Osteoblast (primary cell): ENCODE results near the gene MED26. TPM values are rescaled to one million over a fixed set of nuclear protein-coding genes. Genes with fewer than 3 reads are reported as not detected.
"Not testable (repeated sequence)": the region's sequence is repeated elsewhere in the genome, so short reads cannot be mapped to it uniquely, and the experiment has no call there.

Experiments used
- DNase-seq: peaks from one replicate; pipeline ENCODE4 v3.0.0; 2011; ENCODE audit warnings: low spot score, mixed read lengths; ENCODE audit not compliant: insufficient read length; ENCODE audit errors: missing footprints
- H2AFZ ChIP-seq: 2 replicates; pipeline ENCODE4 v1.6.0; 2011; ENCODE audit warnings: mild to moderate bottlenecking, low read length
- H3K27ac ChIP-seq: 2 replicates; pipeline ENCODE4 v1.5.1; 2011; ENCODE audit warnings: mild to moderate bottlenecking, low read depth, low read length, moderate library complexity
- H3K27me3 ChIP-seq: 2 replicates; pipeline ENCODE4 v1.6.0; 2012; ENCODE audit warnings: mild to moderate bottlenecking, control low read depth, inconsistent platforms, low read length, moderate library complexity; ENCODE audit not compliant: insufficient read depth
- H3K36me3 ChIP-seq: 2 replicates; pipeline ENCODE4 v1.5.1; 2011; ENCODE audit warnings: mild to moderate bottlenecking, low read length, control low read depth, moderate library complexity; ENCODE audit not compliant: insufficient read depth
- H3K4me1 ChIP-seq: 2 replicates; pipeline ENCODE4 v1.5.1; 2011; ENCODE audit warnings: mild to moderate bottlenecking, low read length, control low read depth, moderate library complexity; ENCODE audit not compliant: insufficient read depth
- H3K4me2 ChIP-seq: 2 replicates; pipeline ENCODE4 v1.6.0; 2011; ENCODE audit warnings: mild to moderate bottlenecking, low read length; ENCODE audit not compliant: insufficient read depth
- H3K4me3 ChIP-seq: fragments of 200-600 bp; sonication (generic); 3 replicates; pipeline ENCODE4 v1.5.1; 2012; ENCODE audit warnings: mild to moderate bottlenecking, low read length, inconsistent platforms; ENCODE audit not compliant: insufficient read depth
- H3K79me2 ChIP-seq: 2 replicates; pipeline ENCODE4 v1.6.0; 2012; ENCODE audit warnings: mild to moderate bottlenecking, low read length, control low read depth, inconsistent platforms; ENCODE audit not compliant: insufficient read depth
- H3K9me3 ChIP-seq: 2 replicates; pipeline ENCODE4 v1.5.1; 2011; ENCODE audit warnings: low read depth, low read length, control low read depth
- H4K20me1 ChIP-seq: 2 replicates; pipeline ENCODE4 v1.6.0; 2012; ENCODE audit warnings: mild to moderate bottlenecking, low read length, control low read depth; ENCODE audit not compliant: insufficient read depth
- CTCF ChIP-seq: IDR thresholded peaks from 2 replicates; pipeline ENCODE4 v1.5.1; 2011; ENCODE audit warnings: mild to moderate bottlenecking, low read depth, low read length, moderate library complexity; ENCODE audit errors: extremely low read depth
- total RNA-seq: library from RNA; depleted of rRNA; stranded (reverse); fragments of >200 nt; gene quantifications from 2 replicates; pipeline ENCODE4 v1.2.3, GENCODE V29; 2012

The MED26 gene
- total RNA-seq, 1 donor, result 5.8 TPM

- H3K79me2 ChIP-seq, result peaks cover 17% of the 10 kb centered on the region
- H3K9me3 ChIP-seq, result no peaks in the 10 kb centered on the region
- no peak overlapping the region for H3K27ac ChIP-seq
- no peaks in the 10 kb centered on the region for H3K27me3 ChIP-seq
- no peak overlapping the region for H3K4me3 ChIP-seq
- H3K36me3 ChIP-seq, result peaks cover 24% of the 10 kb centered on the region
- H4K20me1 ChIP-seq, result peaks cover 5% of the 10 kb centered on the region
- no peak overlapping the region for H2AFZ ChIP-seq
- TF ChIP-seq CTCF, result no peak
- no peak overlapping the region for H3K4me2 ChIP-seq
- DNase-seq, result no peak
- no peaks in the 10 kb centered on the region for H3K4me1 ChIP-seq
Observed at GRCh38 chr19:16548956-16549355, 79.0 kb downstream of the MED26 start.

GRCh38 chr19:16544473-16545231 is 83.4 kb downstream of the MED26 start:
- Histone ChIP-seq H3K27me3 (no peaks in the 10 kb centered on the region), H3K4me3 (no peak overlapping the region), H4K20me1 (peaks cover 17% of the 10 kb centered on the region), H3K4me1 (peaks cover 9% of the 10 kb centered on the region), H3K79me2 (peaks cover 56% of the 10 kb centered on the region), H3K27ac (no peak overlapping the region), H3K9me3 (no peaks in the 10 kb centered on the region), H3K36me3 (peaks cover 7% of the 10 kb centered on the region), H3K4me2 (no peak overlapping the region), H2AFZ (no peak overlapping the region)
- no peak for TF ChIP-seq CTCF
- no peak for DNase-seq

- peaks cover 63% of the 10 kb centered on the region for H3K79me2 ChIP-seq
- not testable (repeated sequence) for H3K27ac ChIP-seq, H3K4me3 ChIP-seq, H2AFZ ChIP-seq, H3K4me1 ChIP-seq, H3K27me3 ChIP-seq, H3K9me3 ChIP-seq, DNase-seq
- H4K20me1 ChIP-seq, result peaks cover 24% of the 10 kb centered on the region
- H3K36me3 ChIP-seq, result peaks cover 11% of the 10 kb centered on the region
- H3K4me2 ChIP-seq, result peak overlapping the region; percentile 98
Observed at GRCh38 chr19:16543734-16544133, 84.3 kb downstream of the MED26 start.

GRCh38 chr19:16542910-16543472 is 85.0 kb downstream of the MED26 start:
- H3K27me3 ChIP-seq, result no peaks in the 10 kb centered on the region
- peaks cover 30% of the 10 kb centered on the region for H4K20me1 ChIP-seq
- no peak for TF ChIP-seq CTCF
- H3K27ac ChIP-seq, result peak overlapping the region; percentile 64
- peak overlapping the region; percentile 99 for H3K4me3 ChIP-seq
- peak overlapping the region; percentile 98 for H3K4me2 ChIP-seq
- peaks cover 9% of the 10 kb centered on the region for H3K4me1 ChIP-seq
- peaks cover 12% of the 10 kb centered on the region for H3K36me3 ChIP-seq
- H2AFZ ChIP-seq, result peak overlapping the region; percentile 49
- H3K9me3 ChIP-seq, result no peaks in the 10 kb centered on the region
- DNase-seq, result no peak
- peaks cover 66% of the 10 kb centered on the region for H3K79me2 ChIP-seq
